ENCODE data around the gene HADHA.

HADHA gene

GRCh38 chr2:26197516-26197915 is 46.9 kb downstream of the HADHA start:
- Histone ChIP-seq H3K36me3 (peaks cover 99% of the 10 kb centered on the region), H3K4me1 (ENCODE audit: control insufficient read depth in 1 of 2, insufficient read depth in 1 of 2, low read depth in 1 of 2, low read length in 1 of 2) (no peaks in the 10 kb centered on the region), H3K27me3 (no peaks in the 10 kb centered on the region), H3K4me3 (ENCODE audit: low read depth in 1 of 2, low read length in 1 of 2) (no peak overlapping the region), H3K27ac (no peak overlapping the region), H3K9me3 (no peaks in the 10 kb centered on the region)
- TF ChIP-seq CTCF (IDR thresholded peaks at IDR 0.05), result no peak

- no peak for TF ChIP-seq CTCF (IDR thresholded peaks at IDR 0.05)
- Histone ChIP-seq H3K4me3 (ENCODE audit: low read depth in 1 of 2, low read length in 1 of 2) (no peak overlapping the region), H3K27ac (no peak overlapping the region), H3K36me3 (peaks cover 99% of the 10 kb centered on the region), H3K4me1 (ENCODE audit: control insufficient read depth in 1 of 2, insufficient read depth in 1 of 2, low read depth in 1 of 2, low read length in 1 of 2) (no peaks in the 10 kb centered on the region), H3K27me3 (no peaks in the 10 kb centered on the region), H3K9me3 (no peaks in the 10 kb centered on the region)
Measured at GRCh38 chr2:26196683-26197418, 47.6 kb downstream of the HADHA start.

GRCh38 chr2:26195040-26195984 is 49.1 kb downstream of the HADHA start:
- H3K4me1 ChIP-seq (ENCODE audit: control insufficient read depth in 1 of 2, insufficient read depth in 1 of 2, low read depth in 1 of 2, low read length in 1 of 2), result no peaks in the 10 kb centered on the region
- no peaks in the 10 kb centered on the region for H3K27me3 ChIP-seq
- peaks cover 100% of the 10 kb centered on the region for H3K36me3 ChIP-seq
- TF ChIP-seq CTCF (IDR thresholded peaks at IDR 0.05), result no peak
- no peak overlapping the region for H3K4me3 ChIP-seq (ENCODE audit: low read depth in 1 of 2, low read length in 1 of 2)
- no peaks in the 10 kb centered on the region for H3K9me3 ChIP-seq
- H3K27ac ChIP-seq, result no peak overlapping the region

- Histone ChIP-seq H3K36me3 (peaks cover 95% of the 10 kb centered on the region), H3K9me3 (no peaks in the 10 kb centered on the region), H3K27me3 (no peaks in the 10 kb centered on the region), H3K27ac (no peak overlapping the region), H3K4me3 (ENCODE audit: low read depth in 1 of 2, low read length in 1 of 2) (no peak overlapping the region), H3K4me1 (ENCODE audit: control insufficient read depth in 1 of 2, insufficient read depth in 1 of 2, low read depth in 1 of 2, low read length in 1 of 2) (no peaks in the 10 kb centered on the region)
- no peak for TF ChIP-seq CTCF (IDR thresholded peaks at IDR 0.05)
Measured at GRCh38 chr2:26193578-26194231, 50.7 kb downstream of the HADHA start.

- Histone ChIP-seq H3K27ac (no peak overlapping the region), H3K4me3 (ENCODE audit: low read depth in 1 of 2, low read length in 1 of 2) (no peak overlapping the region), H3K36me3 (peaks cover 73% of the 10 kb centered on the region), H3K27me3 (peaks cover 4% of the 10 kb centered on the region), H3K4me1 (ENCODE audit: control insufficient read depth in 1 of 2, insufficient read depth in 1 of 2, low read depth in 1 of 2, low read length in 1 of 2) (no peaks in the 10 kb centered on the region), H3K9me3 (no peaks in the 10 kb centered on the region)
- TF ChIP-seq CTCF (IDR thresholded peaks at IDR 0.05), result no peak
Measured at GRCh38 chr2:26191316-26192159, 52.9 kb downstream of the HADHA start.
